NCI-H2107 treated with DMSO at 0.1 percent for 48 hours (cell line): Measurements from ENCODE around the gene MTUS2.
"Not testable (repeated sequence)": the region's sequence is repeated elsewhere in the genome, so short reads cannot be mapped to it uniquely, and the experiment has no call there.

Experiments used
- DNase-seq: peaks from one replicate; lab custom pipeline; 2025; ENCODE audit not compliant: unreplicated experiment; lab: John Stamatoyannopoulos, UW

The MTUS2 gene

DNA sequence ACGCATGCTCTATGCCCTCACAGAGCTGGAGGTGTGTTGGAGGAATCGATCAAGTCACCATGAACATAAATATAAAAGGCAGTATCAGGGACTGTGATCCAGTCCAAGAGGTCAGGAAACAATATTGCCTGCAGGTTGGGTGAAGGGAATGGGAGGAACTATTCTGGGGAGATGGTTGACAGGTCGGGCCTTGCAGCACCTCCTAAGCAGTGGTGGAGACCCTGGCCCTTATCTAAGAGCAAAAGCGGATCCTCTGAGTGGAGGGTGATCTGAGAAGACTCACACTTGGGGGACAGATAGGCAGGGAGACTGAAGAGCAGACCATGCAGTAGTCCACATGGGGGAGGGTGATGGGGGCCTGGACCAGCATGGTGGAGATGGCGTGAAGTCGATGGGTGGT lies 561.9 kb downstream of the MTUS2 start:
- DNase-seq: no peak

GRCh38 chr13:29383476-29383875 lies 563.3 kb downstream of the MTUS2 start:
- DNase-seq: no peak

- DNase-seq: no peak
Measured at GRCh38 chr13:29384466-29384865, 564.3 kb downstream of the MTUS2 start.

DNA sequence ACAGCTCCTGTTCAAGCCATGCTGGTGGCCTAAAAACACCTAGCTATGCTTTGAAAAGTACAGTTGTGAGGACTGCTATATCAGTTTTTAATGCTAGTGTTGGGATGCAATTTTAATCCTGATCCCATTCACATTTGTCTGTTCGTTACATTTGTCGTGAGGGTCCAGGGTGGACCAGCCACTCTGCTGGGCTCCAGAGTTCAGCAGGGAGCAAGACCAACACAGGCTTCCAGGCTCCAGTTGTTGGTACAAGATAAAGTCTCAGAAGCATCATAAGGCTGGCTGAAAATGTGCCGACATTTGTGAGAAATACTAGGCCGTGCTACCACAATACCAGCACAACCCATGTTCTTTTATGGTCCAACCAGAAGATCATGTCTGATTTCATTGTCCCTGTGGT lies 564.7 kb downstream of the MTUS2 start:
- no peak for DNase-seq

GRCh38 chr13:29386246-29386645 lies 566.1 kb downstream of the MTUS2 start:
- DNase-seq: no peak

GRCh38 chr13:29390598-29390997 lies 570.5 kb downstream of the MTUS2 start:
- DNase-seq: not testable (repeated sequence)

DNA sequence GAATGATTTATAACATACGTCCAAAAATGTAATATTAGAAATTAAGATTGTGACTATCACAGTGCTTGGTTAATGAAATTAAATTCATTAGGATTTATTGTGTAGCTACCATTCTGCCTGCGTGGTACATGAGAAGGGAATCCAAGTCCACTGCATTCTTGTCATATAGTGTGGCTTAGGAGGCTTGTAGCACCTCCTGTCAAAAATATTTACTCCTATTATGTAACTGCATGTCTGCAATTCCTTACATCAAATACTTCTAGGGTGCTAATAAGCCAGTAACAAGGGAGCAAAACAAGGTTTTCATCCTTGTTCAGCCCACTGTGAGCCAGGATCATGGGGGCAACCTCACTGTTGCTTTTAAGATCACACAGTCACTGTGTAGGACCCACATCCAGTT lies 576.3 kb downstream of the MTUS2 start:
- DNase-seq: no peak

DNA sequence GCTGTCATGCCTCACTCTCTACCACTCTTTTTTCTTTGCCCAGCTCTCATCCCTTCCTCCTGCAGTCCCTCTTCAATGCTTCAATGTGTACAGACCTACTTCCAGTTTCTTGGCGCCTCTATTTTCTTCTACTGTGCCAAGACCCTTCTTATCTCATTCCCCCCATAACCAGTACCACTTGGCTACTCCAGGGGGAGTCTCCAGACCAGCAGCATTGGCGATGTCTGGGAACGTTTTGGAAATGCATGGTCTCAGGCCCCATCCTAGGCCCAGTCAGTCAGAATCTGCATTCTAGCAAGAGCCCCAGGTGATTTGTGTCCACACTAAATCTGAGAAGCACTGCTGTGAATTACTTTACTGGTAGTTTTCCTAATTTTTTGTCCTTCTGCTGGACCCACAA lies 577.1 kb downstream of the MTUS2 start:
- DNase-seq: no peak

DNA sequence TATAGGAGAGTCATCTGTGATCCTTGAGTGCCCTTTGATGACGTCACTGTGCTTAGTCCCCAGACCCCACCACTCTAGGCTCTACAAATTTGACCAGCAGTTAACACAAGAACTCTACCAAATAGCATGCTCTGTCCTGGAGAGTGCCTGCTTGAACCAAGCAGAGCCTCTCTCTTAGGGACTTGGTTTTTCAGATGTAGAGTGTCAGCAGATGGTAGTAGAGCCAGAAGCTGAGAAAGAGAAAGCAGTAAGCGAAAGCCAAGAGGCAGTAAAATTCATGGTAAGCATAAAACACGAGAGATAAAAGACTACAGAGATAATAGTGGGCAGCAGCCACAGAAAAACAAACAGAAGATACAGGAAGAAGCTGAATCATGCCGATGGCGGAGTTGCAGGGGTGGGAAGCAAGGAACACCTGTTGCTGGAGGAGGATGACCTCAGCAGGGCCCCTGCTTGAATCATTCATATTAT lies 582.1 kb downstream of the MTUS2 start:
- DNase-seq: no peak

- no peak for DNase-seq
Measured at GRCh38 chr13:29405401-29405800, 585.3 kb downstream of the MTUS2 start.

DNA sequence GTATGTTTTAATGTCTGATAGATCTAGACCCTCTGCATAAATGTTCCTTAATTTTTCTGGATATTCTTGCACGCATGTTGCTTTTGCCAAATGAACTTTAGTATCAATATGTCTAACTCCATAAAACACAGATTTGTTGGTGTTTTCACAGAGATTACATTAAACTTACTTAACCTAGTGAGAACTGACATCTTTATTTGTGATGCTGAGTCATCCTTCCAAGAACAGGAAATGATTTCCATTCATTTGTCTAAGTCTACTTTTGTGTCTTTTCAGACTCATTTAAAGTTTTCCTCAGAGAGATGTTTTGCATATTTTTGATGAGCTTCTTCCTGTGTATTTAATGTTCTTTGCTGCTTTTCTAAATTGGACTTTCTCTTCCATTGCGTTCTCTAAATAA lies 591.3 kb downstream of the MTUS2 start:
- DNase-seq: no peak

GRCh38 chr13:29418026-29418425 lies 597.9 kb downstream of the MTUS2 start:
- DNase-seq: no peak

DNA sequence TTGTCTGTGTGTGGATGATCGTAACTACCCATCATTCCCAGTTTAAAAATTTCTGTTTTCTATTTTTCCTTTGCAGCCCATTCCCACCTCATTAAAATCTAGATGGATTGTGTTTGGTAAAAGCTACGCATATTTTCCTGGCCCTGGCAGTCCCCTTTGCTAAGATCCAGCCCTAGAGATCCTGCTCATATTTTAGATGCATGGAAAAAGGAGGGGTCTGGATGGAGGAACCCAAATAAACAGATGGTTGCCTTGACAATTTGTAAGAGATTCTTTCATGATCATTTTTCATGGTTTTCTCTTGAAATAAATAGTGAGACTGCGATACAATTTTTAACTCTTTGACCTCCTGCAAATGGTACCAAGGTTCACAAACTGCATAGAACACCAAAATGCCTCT lies 601.0 kb downstream of the MTUS2 start:
- no peak for DNase-seq

- no peak for DNase-seq
Measured at GRCh38 chr13:29422015-29422414, 601.9 kb downstream of the MTUS2 start.

GRCh38 chr13:29423050-29423449 lies 602.9 kb downstream of the MTUS2 start:
- DNase-seq: no peak

DNA sequence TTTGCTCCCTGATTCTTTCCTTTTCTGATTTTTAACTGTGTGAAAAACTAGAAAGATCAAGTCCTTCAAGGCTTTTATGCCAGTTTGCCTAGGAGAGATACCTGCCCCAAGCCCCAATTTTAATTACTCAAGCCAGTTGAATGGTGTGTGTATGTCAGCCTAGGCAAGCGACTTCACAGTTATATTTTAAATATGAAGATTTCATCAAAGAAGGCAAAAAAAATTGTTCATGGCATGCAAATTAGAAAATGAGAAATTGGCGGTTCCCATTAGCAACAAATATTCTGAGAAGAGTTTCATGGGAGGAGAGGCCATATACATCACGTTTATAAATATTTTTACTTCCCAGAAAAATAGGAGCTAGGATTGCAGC lies 607.8 kb downstream of the MTUS2 start:
- DNase-seq: no peak

DNA sequence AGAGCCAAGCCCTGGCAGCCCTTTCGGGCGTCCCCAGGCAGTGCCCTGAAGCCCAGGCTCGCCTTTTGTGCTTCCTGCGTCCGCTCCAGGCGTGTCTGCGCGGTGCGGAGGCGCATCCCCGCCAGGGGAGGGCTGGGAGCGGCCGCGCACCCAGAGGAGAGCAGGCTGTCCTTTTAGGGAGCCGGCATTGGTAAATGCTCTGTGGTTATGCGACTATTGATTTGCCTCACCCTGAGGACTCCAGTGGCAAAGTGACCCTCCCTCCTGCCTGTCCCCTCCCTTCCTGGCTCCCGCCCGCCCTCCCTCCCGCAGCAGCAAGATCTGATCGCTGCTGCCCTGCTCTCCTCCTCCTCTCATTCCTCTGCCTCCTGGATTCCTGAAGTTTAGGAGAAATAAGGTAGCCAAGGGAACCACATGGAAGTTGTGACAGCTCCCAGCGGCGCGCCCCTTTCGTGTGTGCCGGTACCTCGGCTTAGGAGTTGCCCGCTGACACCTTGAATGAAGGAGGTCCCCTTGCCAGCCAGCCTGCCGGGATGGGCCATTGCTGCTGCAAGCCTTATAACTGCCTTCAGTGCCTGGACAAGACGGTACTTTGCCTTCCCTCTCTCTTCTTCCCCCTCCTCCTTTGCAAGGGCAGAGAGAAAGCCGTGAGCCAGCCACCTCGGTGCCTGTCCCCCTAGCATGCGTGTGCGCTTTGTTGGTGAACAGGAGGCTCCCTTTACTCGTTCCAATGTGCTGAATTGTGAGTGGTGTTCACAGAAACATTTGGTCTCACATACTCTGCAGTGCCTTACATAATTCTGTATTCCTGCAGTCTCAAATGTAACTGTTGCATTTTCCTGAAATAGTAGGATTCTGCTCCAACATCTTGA lies 608.4 kb downstream of the MTUS2 start:
- DNase-seq: no peak

GRCh38 chr13:29429286-29429900 lies 609.3 kb downstream of the MTUS2 start:
- no peak for DNase-seq

DNA sequence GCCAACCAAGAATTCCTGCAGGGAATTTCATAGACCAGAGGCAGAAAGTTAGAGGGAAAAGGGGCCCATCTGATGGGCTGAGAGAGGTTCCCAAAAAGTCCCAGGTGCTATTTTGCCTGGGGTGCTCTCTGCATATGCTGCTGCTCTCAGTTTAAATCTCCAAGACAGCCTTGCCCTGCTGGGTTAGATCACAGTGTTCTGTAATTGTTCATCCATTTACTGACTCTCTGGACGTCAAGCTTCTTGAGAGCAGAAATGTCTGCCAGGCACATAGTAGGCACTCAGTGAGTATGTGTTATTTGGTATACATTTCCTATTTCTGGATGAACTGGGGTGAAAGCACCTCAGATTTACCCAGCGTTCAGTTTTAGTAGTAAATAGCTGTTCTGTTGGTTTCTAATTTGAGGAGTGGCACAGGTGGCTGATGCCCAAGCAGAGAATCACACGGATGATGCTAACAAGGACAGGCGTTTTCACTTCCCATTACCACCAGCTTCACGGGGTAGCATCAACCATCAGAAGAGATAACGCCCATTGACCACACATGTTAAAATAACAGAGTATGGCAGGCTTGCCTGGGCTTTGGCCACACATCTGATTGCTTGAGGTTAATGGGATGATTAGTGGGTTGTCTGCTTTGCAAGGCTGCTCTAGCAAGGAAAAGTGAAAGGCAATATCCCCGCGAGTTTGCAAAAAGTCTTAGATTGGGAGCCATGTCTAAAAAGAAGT lies 614.2 kb downstream of the MTUS2 start:
- no peak for DNase-seq

- DNase-seq: no peak
Measured at GRCh38 chr13:29435125-29435911, 615.2 kb downstream of the MTUS2 start.

DNA sequence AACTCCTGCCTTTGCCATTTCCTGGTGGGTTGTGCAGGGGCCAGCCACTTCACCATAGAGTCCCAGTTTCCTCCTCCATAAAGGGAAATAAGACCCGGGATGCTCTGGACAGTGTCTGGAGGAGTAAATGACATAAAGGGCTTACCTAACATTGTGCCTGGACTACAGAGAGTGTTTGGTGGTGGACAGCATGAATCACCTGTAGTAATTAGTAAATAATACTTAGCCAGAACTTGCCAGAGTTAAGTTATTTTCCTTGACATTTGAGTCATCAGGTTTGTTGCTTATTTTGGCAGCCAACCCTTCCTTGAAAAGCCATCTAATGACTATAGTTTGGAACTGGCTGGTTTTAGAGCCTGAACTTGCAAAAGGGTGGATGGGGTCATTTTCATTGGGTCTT lies 616.2 kb downstream of the MTUS2 start:
- DNase-seq: no peak
